WTC11 (cell line): ENCODE results near the gene PHYHIPL.

Experiments used
- CREB1 ChIP-seq: sonication (generic); formaldehyde crosslinking; IDR thresholded peaks from 2 replicates; pipeline ENCODE4 v1.8.0; 2023; ENCODE audit warnings: mild to moderate bottlenecking, missing genetic modification reagents
- CREM ChIP-seq: sonication (generic); formaldehyde crosslinking; IDR thresholded peaks from 2 replicates; pipeline ENCODE4 v1.8.1; 2022; ENCODE audit warnings: mild to moderate bottlenecking, missing genetic modification reagents, moderate library complexity
- ELF4 ChIP-seq: sonication (generic); formaldehyde crosslinking; IDR thresholded peaks from 2 replicates; pipeline ENCODE4 v1.8.1; 2022; ENCODE audit warnings: low read depth, mild to moderate bottlenecking, moderate library complexity, missing genetic modification reagents
- FOXK1 ChIP-seq: sonication (generic); formaldehyde crosslinking; IDR thresholded peaks from 2 replicates; pipeline ENCODE4 v1.8.0; 2022; ENCODE audit warnings: mild to moderate bottlenecking, moderate library complexity, missing genetic modification reagents
- FOXP1 ChIP-seq: sonication (generic); formaldehyde crosslinking; IDR thresholded peaks from 2 replicates; pipeline ENCODE4 v1.8.0; 2022; ENCODE audit warnings: missing genetic modification reagents, mild to moderate bottlenecking, moderate library complexity, borderline replicate concordance
- MYBL2 ChIP-seq: sonication (generic); formaldehyde crosslinking; IDR thresholded peaks from 2 replicates; pipeline ENCODE4 v1.8.1; 2023; ENCODE audit warnings: mild to moderate bottlenecking, moderate library complexity, missing genetic modification reagents
- NFYB ChIP-seq: sonication (generic); formaldehyde crosslinking; conservative IDR thresholded peaks from 2 replicates; pipeline ENCODE4 v1.8.0; 2022; ENCODE audit warnings: low read depth, missing genetic modification reagents
- SP1 ChIP-seq: sonication (generic); formaldehyde crosslinking; conservative IDR thresholded peaks from 2 replicates; pipeline ENCODE4 v1.8.1; 2022; ENCODE audit warnings: missing genetic modification reagents
- TEAD1 ChIP-seq: sonication (generic); formaldehyde crosslinking; IDR thresholded peaks from 2 replicates; pipeline ENCODE4 v1.8.0; 2022; ENCODE audit warnings: mild to moderate bottlenecking, missing genetic modification reagents
- ZNF232 ChIP-seq: sonication (generic); formaldehyde crosslinking; IDR thresholded peaks from 2 replicates; pipeline ENCODE4 v1.8.0; 2022; ENCODE audit warnings: mild to moderate bottlenecking, missing genetic modification reagents
- TF ChIP-seq, protein P1 (sequence below): fragments of 200-600 bp; IDR thresholded peaks from 2 replicates; pipeline ENCODE4 v1.8.0; 2022; ENCODE audit warnings: antibody characterized with exemption
- TF ChIP-seq, protein P2 (sequence below): sonication (generic); formaldehyde crosslinking; IDR thresholded peaks from 2 replicates; pipeline ENCODE4 v1.8.1; 2023; ENCODE audit warnings: mild to moderate bottlenecking, missing genetic modification reagents
- TF ChIP-seq, protein P3 (sequence below): sonication (generic); formaldehyde crosslinking; IDR thresholded peaks from 2 replicates; pipeline ENCODE4 v1.8.1; 2022; ENCODE audit warnings: low read depth, mild to moderate bottlenecking, moderate library complexity, missing genetic modification reagents, borderline replicate concordance

DNA sequence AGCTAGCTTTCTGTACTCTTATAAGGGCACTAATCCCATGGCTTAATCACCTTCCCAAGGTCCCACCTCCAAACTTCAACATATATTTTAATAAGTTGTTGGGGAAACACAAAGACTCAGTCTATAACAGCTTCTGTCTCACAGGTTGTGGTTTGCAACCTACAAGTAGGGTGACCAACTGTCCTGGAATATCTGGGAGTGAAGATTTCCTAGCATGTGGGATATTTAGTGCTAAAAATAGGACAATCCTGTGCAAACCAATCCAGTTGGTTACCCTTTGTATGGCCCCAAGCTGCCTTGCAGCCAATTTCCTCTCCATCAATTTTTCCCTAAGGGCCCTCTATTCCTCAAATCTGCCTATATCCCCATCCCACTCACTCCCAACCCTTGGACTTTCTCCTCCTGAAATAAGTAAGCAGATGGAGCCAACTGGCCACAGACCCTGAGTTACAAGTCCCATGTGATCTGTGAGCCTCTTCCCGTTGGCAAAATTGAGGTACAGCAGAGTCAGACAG, 103.6 kb downstream of the PHYHIPL start:
- TF ChIP-seq ELF4 (CRISPR knock-in tag) (no peak), MYBL2 (CRISPR knock-in tag) (no peak), FOXK1 (CRISPR knock-in tag) (no peak), FOXP1 (no peak), CREM (CRISPR knock-in tag) (no peak), TEAD1 (CRISPR knock-in tag) (no peak), NFYB (no peak), ZNF232 (no peak), SP1 (CRISPR knock-in tag) (no peak), CREB1 (no peak)
- TF ChIP-seq, protein P1, sequence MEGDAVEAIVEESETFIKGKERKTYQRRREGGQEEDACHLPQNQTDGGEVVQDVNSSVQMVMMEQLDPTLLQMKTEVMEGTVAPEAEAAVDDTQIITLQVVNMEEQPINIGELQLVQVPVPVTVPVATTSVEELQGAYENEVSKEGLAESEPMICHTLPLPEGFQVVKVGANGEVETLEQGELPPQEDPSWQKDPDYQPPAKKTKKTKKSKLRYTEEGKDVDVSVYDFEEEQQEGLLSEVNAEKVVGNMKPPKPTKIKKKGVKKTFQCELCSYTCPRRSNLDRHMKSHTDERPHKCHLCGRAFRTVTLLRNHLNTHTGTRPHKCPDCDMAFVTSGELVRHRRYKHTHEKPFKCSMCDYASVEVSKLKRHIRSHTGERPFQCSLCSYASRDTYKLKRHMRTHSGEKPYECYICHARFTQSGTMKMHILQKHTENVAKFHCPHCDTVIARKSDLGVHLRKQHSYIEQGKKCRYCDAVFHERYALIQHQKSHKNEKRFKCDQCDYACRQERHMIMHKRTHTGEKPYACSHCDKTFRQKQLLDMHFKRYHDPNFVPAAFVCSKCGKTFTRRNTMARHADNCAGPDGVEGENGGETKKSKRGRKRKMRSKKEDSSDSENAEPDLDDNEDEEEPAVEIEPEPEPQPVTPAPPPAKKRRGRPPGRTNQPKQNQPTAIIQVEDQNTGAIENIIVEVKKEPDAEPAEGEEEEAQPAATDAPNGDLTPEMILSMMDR = no peak
- TF ChIP-seq, protein P2, sequence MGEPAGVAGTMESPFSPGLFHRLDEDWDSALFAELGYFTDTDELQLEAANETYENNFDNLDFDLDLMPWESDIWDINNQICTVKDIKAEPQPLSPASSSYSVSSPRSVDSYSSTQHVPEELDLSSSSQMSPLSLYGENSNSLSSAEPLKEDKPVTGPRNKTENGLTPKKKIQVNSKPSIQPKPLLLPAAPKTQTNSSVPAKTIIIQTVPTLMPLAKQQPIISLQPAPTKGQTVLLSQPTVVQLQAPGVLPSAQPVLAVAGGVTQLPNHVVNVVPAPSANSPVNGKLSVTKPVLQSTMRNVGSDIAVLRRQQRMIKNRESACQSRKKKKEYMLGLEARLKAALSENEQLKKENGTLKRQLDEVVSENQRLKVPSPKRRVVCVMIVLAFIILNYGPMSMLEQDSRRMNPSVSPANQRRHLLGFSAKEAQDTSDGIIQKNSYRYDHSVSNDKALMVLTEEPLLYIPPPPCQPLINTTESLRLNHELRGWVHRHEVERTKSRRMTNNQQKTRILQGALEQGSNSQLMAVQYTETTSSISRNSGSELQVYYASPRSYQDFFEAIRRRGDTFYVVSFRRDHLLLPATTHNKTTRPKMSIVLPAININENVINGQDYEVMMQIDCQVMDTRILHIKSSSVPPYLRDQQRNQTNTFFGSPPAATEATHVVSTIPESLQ = no peak
- TF ChIP-seq, protein P3, sequence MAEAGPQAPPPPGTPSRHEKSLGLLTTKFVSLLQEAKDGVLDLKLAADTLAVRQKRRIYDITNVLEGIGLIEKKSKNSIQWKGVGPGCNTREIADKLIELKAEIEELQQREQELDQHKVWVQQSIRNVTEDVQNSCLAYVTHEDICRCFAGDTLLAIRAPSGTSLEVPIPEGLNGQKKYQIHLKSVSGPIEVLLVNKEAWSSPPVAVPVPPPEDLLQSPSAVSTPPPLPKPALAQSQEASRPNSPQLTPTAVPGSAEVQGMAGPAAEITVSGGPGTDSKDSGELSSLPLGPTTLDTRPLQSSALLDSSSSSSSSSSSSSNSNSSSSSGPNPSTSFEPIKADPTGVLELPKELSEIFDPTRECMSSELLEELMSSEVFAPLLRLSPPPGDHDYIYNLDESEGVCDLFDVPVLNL (CRISPR knock-in tag) = no peak
